Glomerular endothelial cell (primary cell): ENCODE results near the gene SLIT2. TPM values are rescaled to one million over a fixed set of nuclear protein-coding genes. Genes with fewer than 3 reads are reported as not detected.

Experiments
- DNase-seq: peaks from one replicate; pipeline ENCODE4 v3.0.0-alpha.2; 2011; ENCODE audit warnings: low read depth, low spot score; ENCODE audit errors: extremely low read depth
- total RNA-seq: library from RNA; depleted of rRNA; stranded (reverse); fragments of >200 nt; gene quantifications from 2 replicates; pipeline ENCODE4 v1.2.3, GENCODE V29; 2015

SLIT2 gene
- total RNA-seq, 1 donor from 2014 or later, result 6.6 TPM

- DNase-seq, result no peak
Measured at GRCh38 chr4:20262221-20262620, 10.5 kb downstream of the SLIT2 start.

GRCh38 chr4:20264688-20265087 is 13.0 kb downstream of the SLIT2 start:
- no peak for DNase-seq

- DNase-seq, result no peak
Measured at GRCh38 chr4:20265726-20266125, 14.0 kb downstream of the SLIT2 start.

- DNase-seq, result no peak
Measured at GRCh38 chr4:20266215-20267082, 14.7 kb downstream of the SLIT2 start.

- no peak for DNase-seq
Measured at GRCh38 chr4:20268028-20268427, 16.3 kb downstream of the SLIT2 start.

GRCh38 chr4:20269320-20269719 is 17.6 kb downstream of the SLIT2 start:
- no peak for DNase-seq

- no peak for DNase-seq
Measured at GRCh38 chr4:20271950-20272349, 20.2 kb downstream of the SLIT2 start.

GRCh38 chr4:20272411-20272872 is 20.7 kb downstream of the SLIT2 start:
- no peak for DNase-seq

- no peak for DNase-seq
Measured at GRCh38 chr4:20273793-20274192, 22.1 kb downstream of the SLIT2 start.

- no peak for DNase-seq
Measured at GRCh38 chr4:20276848-20277247, 25.1 kb downstream of the SLIT2 start.

- no peak for DNase-seq
Measured at GRCh38 chr4:20278195-20278594, 26.5 kb downstream of the SLIT2 start.

- DNase-seq, result no peak
Measured at GRCh38 chr4:20279381-20279780, 27.7 kb downstream of the SLIT2 start.

- DNase-seq, result no peak
Measured at GRCh38 chr4:20281453-20281852, 29.7 kb downstream of the SLIT2 start.

GRCh38 chr4:20283039-20283438 is 31.3 kb downstream of the SLIT2 start:
- no peak for DNase-seq

GRCh38 chr4:20284990-20285389 is 33.3 kb downstream of the SLIT2 start:
- no peak for DNase-seq

GRCh38 chr4:20287246-20287645 is 35.5 kb downstream of the SLIT2 start:
- no peak for DNase-seq

- DNase-seq, result peak; percentile 47
Measured at GRCh38 chr4:20288047-20288650, 36.4 kb downstream of the SLIT2 start.

GRCh38 chr4:20288846-20289512 is 37.3 kb downstream of the SLIT2 start:
- no peak for DNase-seq

GRCh38 chr4:20289782-20290181 is 38.1 kb downstream of the SLIT2 start:
- no peak for DNase-seq

GRCh38 chr4:20292739-20293138 is 41.0 kb downstream of the SLIT2 start:
- DNase-seq, result no peak

- no peak for DNase-seq
Measured at GRCh38 chr4:20297261-20297660, 45.6 kb downstream of the SLIT2 start.

- no peak for DNase-seq
Measured at GRCh38 chr4:20297783-20298182, 46.1 kb downstream of the SLIT2 start.
